Pons (tissue), 1 donor: ENCODE data around the gene MGLL.

Experiments used
- DNase-seq: peaks from one replicate; pipeline ENCODE4 v3.0.0-alpha.2; 2016; ENCODE audit warnings: low spot score

Gene MGLL

DNA sequence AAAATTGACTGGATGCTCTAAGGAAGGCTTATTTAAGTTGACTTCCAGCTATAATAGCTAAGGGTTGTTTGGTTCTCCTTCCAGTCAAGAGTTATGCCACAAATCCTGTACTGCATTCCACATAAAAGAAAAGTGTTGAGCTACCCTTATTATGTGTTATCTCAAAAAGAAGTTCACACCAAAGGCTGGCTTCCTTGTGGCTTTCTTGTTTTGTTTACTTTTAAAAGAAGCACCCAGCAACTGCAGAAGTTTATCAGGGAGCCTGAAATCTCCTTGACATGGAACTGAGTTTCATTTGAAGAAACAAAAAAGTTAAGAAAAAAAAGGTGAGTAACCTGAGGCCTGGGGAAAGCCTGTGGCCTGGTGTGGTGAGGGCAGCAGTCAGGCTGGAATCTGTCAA is 10.2 kb downstream of the MGLL start:
- no peak for DNase-seq

DNA sequence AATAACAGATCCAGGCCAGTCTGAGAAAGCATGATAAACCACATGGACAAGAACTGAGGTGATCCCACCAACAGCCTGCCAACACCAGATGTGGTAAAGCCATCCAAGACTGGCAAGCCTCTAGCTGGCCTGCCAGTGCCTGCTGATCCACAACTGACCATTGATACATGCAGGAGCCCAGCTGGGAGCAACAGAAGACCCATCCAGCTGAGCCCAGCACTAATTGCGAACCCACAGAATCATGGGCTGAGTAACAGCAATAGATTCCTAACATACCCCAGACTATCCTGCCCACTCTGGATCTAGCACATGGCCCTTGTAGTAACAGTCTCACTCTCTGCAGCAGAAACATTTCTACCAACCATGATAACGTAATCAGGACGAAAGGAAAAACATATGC is 10.6 kb downstream of the MGLL start:
- DNase-seq = no peak

DNA sequence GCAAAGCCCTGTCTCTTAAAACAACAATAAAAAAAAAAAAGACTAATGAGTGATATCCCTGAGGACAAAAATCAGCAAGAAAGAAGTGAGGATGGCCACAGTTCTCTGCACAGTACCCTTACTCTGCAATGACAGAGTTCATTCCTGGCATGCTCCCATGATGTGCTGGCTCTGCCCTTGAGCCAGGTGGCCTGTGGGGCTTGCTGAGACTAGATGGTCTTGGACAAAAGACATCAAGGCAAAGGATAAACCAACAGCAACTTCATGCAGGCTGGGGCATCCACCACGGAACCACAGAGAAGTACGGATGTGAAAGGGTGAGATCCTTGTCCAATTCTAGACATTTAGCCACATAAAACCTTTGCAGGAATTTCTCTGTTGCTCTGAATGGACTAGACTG is 12.7 kb downstream of the MGLL start:
- DNase-seq = no peak

DNA sequence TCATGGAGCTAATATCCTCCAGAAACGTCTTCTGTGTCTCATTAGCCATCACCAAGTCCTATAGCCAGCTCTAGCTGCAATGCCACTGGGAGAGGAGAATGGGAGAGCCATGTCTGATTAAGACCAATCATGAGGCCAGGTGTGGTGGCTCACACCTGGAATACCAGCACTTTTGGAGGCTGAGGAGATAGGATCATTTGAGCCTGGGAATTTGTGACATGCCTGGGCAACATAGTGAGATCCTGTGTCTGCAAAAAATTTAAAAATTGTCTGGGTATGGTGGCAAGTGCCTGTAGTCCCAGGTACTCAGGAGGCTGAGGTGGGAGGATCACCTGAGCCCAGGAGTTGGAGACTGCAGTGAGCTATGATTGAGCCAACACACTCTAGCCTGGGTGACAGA is 13.1 kb downstream of the MGLL start:
- DNase-seq = no peak

DNA sequence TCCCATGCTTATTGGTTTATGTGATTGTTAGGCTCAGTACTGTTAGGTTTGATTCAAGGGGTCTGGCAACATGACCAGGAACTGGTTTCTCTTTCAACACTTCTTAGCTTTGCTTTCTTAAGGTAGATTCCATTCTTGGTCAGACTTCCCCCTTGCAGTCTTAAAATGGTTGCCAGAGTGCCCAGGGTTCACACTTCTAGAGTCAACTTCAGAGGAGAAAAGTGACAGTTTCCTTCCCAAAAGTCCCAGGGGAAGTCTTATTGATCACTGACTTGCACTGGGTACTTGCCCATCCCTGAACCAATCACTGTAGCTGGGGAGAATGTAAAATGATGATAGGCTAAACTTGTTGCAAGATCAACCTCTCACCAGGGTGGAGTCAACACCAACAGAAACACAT is 14.1 kb downstream of the MGLL start:
- no peak for DNase-seq

DNA sequence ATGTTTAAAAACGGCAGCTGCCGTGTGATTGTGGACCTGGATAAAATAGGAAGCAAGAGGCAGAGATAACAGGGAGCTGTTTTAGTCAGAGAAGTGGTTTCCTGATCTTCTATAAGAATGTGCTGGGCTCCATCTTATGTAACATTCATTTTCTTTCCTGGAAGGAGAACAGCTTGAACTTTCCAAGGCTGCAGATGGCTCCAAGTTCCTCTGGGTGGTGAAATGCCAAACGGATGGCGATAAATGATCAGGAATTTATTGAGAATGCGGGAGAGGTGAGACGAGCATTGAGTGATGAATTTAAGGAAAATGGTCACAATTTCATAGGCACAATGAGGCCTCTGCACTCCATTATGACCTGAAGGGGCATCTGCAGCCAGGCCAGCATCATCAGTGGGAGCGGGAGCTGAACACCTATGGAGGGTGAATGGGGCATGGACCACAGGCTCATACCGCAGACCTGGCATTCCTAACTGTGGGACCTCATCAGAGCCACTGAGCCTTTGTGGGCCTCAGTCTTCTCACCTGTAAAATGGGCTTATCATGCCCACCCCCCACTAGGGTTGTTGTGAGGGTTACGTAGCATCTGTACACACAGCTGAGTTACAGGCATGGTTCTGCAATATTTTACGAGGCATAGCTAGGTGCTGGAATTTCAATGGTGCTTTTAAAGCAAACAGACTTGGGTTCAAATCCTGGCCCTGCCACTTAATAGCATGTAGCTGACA is 17.1 kb downstream of the MGLL start:
- DNase-seq = no peak

DNA sequence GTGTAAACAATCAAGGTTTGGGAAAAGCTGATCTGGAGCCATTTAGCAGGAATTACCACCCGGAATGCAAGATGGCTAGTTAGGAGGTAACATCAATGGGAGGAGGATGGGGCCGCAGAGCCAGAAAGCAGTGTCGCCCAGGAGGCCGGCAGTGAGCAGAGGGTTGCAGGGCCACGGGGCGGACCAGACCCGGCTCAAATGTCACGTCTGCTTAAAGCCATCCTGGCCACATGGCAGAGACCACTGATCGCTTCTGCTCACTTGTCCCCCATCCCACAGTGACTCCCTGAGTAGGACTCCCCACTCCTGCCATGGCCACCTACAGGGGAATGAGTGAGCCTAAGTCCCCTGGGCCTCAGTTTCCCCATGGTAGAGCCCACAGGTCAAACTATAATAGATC is 18.2 kb downstream of the MGLL start:
- no peak for DNase-seq

DNA sequence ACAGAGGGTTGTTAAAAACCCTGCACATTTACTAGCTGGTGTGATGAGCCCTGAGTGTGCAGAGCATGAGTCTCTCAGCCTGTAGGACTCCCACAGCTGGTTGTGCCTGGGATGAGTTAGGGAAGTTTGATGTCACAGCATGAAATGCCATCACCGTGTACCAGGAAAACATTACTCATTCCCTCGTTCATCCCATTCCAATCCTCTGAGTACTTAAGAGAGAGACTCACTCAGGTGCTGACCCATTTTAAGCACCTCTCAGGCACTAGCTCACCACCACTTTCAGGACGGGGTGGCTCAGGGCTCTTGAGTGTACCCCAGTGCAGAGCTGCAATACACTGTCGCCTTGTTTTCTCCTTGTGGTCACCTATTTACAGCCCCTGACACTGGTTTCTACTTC is 18.7 kb downstream of the MGLL start:
- DNase-seq = no peak

DNA sequence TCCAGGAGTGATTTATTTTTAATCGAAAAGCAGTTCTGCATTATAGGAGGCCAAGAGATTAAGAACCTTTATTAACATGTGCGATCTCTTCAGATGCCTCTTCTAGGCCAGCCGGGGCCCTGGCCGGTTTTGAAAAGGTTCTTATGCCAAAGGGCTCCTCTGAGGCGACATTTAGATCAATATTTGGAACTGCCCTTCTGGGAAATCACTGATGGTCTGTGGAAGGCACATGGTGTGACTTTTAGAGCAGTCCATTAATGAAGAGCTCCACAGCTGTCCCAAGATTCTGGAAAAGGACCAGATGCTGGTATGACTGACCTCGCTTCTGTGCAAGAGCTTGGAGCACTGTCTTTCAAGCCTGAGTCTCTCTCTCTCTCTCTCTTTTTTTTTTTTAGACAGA is 19.7 kb downstream of the MGLL start:
- no peak for DNase-seq

DNA sequence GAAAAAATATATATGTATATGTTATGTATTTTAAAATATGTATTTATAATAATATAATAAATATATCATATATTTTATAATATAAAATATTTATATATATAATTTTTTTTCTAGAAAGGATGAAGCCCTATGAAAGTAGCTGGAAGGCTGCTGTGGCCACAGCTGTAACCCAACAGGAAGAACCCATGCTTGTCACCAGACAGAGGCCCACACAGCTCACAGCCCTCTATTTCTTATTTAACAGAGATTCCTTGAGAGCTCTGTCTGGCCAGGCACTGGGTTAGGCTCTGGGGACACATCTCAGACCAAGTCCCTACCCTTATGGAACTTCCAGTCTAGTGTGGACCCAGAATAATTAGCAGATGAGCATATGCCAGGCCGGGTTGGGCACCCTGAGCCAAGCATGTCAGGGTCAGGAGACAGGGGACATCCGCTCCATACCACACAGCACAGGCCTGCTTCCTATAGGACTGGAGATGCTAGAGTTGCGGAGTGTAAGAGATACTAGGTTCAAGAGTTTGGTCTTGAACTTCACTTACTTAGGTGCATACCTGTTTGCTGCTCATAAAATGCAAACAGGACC is 20.5 kb downstream of the MGLL start:
- DNase-seq = no peak

DNA sequence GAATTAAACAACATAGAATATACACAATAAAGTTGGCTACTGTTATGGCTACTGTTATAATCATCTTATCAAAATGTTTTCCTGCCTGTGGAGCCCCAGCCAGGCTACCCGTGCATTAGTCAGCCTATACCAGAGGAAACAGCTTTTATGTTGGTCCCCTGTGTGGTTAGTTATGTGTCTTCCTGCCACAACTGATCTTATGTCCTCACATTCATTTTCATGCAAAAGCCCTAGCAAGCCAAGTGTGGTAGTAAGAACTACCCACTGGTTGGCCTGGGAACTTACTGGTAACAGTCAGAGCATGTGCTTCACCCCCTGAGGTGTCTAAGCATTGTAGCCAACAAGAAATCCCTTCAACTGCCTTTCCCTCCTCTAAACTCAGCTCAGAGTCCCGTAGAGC is 21.8 kb downstream of the MGLL start:
- DNase-seq = no peak

DNA sequence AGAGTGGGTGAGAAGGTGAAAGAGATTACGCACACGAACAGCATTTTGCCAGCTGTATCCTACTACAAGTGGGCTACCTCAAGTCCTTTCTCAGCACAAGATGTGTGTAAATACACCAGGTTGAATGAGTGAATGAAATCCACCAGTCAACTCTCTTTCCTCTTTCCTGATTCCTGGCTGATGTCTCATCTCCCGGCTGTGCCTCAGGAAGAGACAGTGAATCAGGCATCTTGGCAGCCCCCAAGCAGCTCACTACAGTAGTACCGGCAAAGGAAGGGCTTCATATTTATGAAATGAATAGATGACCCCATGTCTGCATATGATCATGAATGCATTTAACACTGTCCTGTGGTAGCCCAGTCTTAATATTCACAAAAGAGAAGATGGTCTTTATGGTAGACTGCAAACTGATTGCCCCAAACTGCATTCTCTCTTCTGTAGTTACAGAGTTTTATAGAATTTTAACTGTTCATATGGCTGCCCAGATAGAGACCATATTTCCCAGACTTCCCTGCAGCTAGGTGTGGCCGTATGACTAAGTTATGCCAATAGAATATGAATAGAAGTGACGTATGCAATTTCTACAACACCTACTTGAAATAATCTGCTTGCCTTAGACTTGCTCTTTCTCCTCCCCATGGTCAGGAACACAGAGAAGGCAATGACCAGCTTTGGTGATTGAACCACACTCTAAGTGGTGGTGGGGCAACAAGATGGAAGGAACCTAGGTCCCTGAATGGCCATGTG is 22.7 kb downstream of the MGLL start:
- DNase-seq = no peak

DNA sequence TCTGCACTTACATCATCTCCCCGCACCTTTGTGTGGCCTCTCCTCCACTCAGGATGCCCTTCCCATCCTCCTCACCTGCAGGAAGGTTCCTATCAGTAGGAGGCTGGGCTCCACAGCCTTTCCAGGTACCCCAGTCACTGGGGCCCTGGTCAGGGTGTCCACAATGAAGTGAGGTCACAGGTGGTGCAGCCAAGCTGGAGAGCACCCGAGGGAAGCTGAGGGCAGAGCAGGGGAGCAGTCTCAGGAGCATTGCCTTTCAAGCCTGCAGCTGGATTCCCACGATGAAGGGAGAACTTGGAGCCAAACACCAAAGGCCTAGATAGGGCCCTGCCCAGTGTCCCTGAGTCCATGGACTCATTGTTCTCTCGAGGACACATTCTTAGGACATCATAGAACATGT is 23.6 kb downstream of the MGLL start:
- no peak for DNase-seq

DNA sequence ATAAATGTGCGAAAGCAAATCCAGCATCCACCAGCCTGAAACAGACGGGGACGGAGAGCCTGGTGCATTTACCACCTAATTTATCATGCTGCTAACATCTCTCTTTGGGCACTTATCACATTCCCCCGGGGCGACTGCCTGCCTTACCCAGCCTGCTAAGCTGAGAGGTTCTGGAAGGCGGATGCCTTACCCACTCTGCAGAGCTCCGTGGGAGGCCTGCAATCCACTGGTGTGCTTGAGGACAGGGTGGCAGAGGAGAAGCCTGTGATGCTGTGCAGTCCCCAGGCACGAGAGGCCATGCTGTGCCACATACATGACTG is 25.5 kb downstream of the MGLL start:
- DNase-seq = no peak

DNA sequence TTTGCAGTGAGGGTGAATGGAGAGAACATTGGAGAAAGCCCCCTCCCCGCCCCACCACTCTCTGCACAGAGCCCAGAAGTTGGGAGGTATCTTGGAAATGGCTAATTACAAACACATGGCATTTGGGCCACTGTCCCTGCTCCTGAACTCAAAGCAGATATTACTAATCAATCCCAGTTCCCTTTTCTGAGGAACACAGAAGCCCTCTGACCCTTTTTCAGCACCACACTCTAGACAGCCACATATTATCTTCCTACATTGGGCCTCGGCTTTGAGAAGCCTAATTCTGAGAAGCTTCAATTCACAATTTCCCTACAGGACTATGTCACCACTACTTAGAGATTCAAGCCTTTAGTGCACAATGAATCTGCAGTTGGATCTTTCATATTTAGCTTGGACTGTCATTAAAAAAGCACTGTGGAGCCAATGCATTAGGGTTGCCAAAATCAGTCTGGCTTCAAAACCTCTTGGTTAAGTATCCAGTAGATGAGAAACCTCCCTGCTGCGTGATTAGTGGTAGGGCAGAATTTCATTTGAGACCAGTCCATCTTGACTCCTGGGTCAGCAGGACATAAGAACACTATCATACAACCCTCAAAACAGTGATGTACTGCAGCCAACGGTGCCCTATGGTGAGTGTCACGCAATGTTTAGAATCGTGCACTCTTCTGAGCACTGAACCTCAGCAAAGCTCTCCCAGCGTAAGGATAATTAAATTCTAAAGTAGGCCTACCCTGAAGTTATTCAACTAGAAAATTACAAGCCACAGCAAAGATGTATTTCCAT is 26.1 kb downstream of the MGLL start:
- no peak for DNase-seq

DNA sequence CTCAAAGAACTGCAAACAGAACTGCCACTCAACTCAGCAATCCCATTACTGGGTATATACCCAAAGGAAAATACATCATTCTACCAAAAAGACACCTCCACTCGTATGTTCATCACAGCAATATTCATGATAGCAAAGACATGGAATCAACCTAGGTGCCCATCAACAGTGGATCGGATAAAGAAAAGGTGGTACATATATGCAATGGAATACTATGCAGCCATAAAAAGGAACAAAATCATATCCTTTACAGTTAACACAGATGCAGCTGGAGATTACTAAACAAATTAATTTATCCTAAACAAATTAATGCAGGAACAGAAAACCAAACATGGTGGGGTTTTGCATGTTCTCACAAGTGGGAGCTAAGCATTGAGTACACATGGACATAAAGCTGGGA is 27.3 kb downstream of the MGLL start:
- no peak for DNase-seq

DNA sequence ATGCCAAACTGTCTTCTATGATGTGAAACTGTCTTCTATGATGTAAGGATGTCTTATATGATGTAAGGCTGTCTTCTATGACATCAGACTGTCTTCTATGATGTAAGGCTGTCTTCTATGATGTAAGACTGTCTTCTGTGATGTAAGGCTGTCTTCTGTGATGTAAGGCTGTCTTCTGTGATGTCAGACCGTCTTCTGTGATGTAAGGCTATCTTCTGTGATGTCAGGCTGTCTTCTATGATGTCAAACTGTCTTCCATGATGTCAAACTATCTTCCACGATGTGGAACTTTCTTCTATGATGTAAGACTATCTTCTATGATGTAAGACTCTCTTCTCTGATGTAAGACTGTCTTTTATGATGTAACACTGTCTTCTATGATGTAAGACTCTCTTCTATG is 27.9 kb downstream of the MGLL start:
- no peak for DNase-seq

DNA sequence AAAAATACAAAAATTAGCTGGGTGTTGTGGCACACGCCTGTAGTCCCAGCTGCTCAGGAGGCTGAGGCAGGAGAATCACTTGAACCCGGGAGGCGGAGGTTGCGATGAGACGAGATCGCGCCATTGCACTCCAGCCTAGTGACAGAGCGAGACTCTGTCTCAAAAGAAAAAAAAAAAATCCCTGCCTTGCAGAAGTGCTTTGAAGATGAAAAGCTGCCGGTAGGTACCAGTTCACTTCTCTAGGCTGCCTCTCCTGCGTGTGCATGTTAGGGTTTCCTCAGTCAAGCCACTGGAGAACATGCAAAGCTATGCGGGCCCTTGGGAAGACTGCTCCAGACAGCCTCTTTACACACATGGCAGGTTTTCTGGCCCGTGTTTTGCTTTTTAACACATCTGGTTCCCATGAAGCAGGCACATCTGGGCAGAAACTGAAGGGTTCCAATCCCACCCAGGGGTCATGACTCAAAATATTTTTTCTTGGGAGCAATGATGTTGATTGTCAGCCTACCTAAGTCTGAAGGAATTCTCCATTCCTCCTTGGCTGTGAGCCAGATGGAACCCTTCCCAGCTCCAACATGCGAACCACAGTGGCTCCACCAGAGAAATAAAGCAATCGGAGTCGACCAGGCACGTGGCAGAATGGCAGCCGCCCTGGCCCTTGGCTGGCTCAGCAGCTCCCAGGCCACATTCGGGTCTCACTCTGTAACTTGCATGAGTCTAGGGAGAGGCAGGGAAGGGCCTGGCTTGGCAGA is 29.6 kb downstream of the MGLL start:
- no peak for DNase-seq

DNA sequence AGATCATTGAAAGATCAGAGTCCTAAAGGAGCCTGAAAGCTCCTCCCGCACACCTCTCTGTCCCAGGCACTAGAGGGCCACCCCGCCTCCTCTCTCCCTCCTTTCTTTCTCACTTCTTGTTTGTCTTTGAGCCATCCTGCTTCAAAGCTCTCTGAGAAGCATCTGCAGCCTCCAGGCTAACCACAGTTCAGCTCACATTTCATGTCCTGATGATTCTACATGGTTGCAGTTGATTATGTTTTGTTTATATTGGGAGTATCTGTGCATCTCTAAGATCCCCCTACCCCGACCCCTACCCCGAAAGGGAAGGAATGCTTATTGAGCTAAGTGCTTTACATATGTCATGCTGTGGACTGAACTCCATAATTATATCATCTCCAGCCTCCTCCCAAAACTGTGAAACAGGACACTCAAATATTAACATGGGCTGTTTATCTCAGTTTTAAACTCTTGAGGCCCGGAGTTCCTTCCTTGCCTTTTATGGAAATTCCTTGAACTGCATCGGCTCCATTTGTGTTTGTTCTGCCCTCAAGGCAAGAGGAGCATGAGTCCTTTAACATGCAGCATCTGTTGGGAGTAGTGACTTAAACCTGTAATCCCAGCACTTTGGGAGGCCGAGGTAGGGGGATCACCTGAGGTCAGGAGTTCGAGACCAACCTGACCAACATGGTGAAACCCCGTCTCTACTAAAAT is 30.9 kb downstream of the MGLL start:
- no peak for DNase-seq

DNA sequence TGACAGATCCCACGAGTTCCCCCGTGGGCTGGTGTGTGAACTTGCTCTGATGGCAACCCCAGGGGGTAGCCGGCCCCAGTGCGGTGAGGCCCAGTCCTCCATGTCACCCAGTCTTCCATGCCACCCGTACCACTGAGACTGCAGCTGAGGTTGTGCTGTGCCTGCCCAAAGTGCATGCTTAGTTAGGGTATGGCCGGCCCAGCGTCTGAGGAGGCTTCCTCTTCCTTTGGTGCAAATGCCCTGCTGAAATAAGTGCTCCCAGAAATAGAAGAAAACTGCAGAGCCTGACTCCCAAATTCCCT is 31.5 kb downstream of the MGLL start:
- no peak for DNase-seq

DNA sequence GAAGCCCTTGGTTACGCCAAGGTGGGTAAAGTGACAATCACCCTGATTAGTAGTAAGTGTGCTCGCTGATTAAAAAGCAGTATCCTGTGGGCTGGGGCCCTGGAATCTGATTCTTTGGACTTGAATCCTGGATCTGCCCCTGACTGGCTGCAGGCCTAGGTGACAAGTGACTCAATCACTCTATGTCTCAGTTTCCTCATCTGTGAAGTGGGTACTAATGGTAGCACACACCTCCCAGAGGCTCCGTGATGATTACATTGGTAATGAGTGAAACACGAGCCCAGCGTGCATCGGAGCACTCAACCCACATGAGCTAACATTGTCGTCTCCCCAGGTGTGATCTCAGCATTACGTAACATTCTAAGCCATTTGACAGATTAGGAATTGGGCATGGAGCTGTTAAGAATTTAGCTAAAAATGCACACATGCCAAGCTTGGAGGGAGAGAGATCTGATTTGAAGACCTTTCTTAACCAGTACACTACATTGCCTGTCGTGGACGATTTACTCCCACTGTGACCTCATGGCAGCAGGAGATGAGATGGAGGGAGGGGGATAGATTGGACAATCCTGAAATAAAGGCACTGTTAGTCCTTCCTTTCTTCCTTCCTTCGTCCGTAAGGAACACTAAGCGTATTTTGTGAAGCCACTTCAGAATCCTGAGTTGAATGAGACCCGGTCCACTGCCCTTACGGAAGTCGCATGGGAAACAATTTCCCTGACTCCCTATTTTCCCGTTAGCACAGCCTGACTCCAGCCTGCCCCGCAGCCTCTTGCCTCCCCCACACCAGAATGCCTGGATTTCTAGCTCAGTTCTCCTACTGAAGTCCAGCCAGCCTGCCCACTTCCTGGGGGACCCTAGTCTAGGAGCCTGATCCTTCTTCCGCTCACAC is 32.1 kb downstream of the MGLL start:
- DNase-seq = no peak
